Kidney (tissue), 14 donors: Measurements from ENCODE around the gene TEDDM1. TPM values are rescaled to one million over a fixed set of nuclear protein-coding genes. Genes with fewer than 3 reads are reported as not detected.

ENCODE experiments used
- DNase-seq, 5 donors: peaks; one replicate each; pipeline ENCODE4 v3.0.0-alpha.2; 2013 to 2020
- FAIRE-seq: peaks from 2 replicates; lab custom pipeline; 2012; peaks lifted over from hg19 to GRCh38; lab: Jason Lieb, UNC
- H3K27ac ChIP-seq, 2 donors: one replicate each; pipeline ENCODE4 v1.7.0; 2013; ENCODE audit warnings: low read depth in 2 of 2, low read length in 2 of 2, inconsistent platforms in 1 of 2
- H3K27me3 ChIP-seq: one replicate; pipeline ENCODE4 v1.7.1; 2013; ENCODE audit warnings: low read length, inconsistent platforms; ENCODE audit not compliant: control insufficient read depth, insufficient read depth
- H3K36me3 ChIP-seq, 3 donors: one replicate each; pipeline versions ENCODE4 v1.7.0 to v1.7.1; 2013; ENCODE audit warnings: low read length in 3 of 3, control low read depth in 1 of 3, inconsistent platforms in 1 of 3; ENCODE audit not compliant: insufficient read depth in 3 of 3, control insufficient read depth in 2 of 3
- H3K4me1 ChIP-seq, 3 donors: one replicate each; pipeline versions ENCODE4 v1.7.0 to v1.7.1; 2013; ENCODE audit warnings: low read length in 3 of 3, inconsistent platforms in 1 of 3, low read depth in 1 of 3; ENCODE audit not compliant: control insufficient read depth in 2 of 3, insufficient read depth in 2 of 3
- H3K4me3 ChIP-seq, 3 donors: one replicate each; pipeline versions ENCODE4 v1.7.0 to v1.8.1; 2013; ENCODE audit warnings: low read length in 3 of 3, control low read depth in 1 of 3, inconsistent platforms in 1 of 3
- H3K9ac ChIP-seq, 3 donors: one replicate each; pipeline versions ENCODE4 v1.7.0 to v1.7.1; 2013; ENCODE audit warnings: low read length in 3 of 3, control low read depth in 1 of 3, inconsistent platforms in 1 of 3
- H3K9me3 ChIP-seq, 3 donors: one replicate each; pipeline versions ENCODE4 v1.7.0 to v1.7.1; 2013; ENCODE audit warnings: low read length in 3 of 3, control low read depth in 1 of 3, inconsistent platforms in 1 of 3; ENCODE audit not compliant: control insufficient read depth in 2 of 3, insufficient read depth in 1 of 3
- CTCF ChIP-seq: IDR thresholded peaks from 3 replicates; pipeline ENCODE4 v1.5.1; 2012; ENCODE audit warnings: mild to moderate bottlenecking, moderate library complexity, borderline replicate concordance; ENCODE audit not compliant: insufficient read depth; ENCODE audit errors: extremely low read depth
- intact Hi-C: fragments of 100-400 bp; cut with DNase I; formaldehyde crosslinking; loops from one replicate; pipeline ENCODE4 v1.11.1; 2022
- polyA plus RNA-seq: library from polyadenylated mRNA; stranded (reverse); fragments of 350-450 nt; fragmentation: Illumina TruSeq; extraction: RNeasy Lipid Tissue Mini Kit (QIAGEN cat#74804); gene quantifications from one replicate; pipeline ENCODE4 v1.2.3, GENCODE V29; 2014; ENCODE audit warnings: low read depth, low replicate concordance; ENCODE audit not compliant: insufficient read depth
- total RNA-seq: library from RNA; stranded (reverse); fragmentation: NEBNext Ultra II Directional; extraction: Animal tissue kit (Norgen Biotek cat#: 25700); gene quantifications from one replicate; pipeline ENCODE4 v1.2.1, GENCODE V29; 2021
- donor health status: control.
- donor health status: control.
- donor health status: control.
- donor health status: control.
- donor health status: control.
- donor health status: DM: yes; HTN: yes; CAD: no.
- donor health status: Normal renal cell carcinoma (clear cell type).

The TEDDM1 gene
- total and polyA plus RNA-seq, 2 donors from 2014 or later, result not detected

GRCh38 chr1:182446033-182446669, 45.7 kb upstream of the TEDDM1 start:
- Histone ChIP-seq H3K9ac (no peak overlapping the region), H3K9me3 (no peaks in the 10 kb centered on the region), H3K4me1 (no peaks in the 10 kb centered on the region), H3K36me3 (no peaks in the 10 kb centered on the region), H3K4me3 (no peak overlapping the region), H3K27ac (no peak overlapping the region), H3K27me3 (no peaks in the 10 kb centered on the region)
- intact Hi-C loops, result no loop called here
- FAIRE-seq (no peak), DNase-seq (peak in 2 of 5 donors; percentile 27 to 35)
- peak; percentile 46 for TF ChIP-seq CTCF

GRCh38 chr1:182444497-182444896, 44.0 kb upstream of the TEDDM1 start:
- FAIRE-seq (no peak), DNase-seq (no peak)
- Histone ChIP-seq H3K9me3 (no peaks in the 10 kb centered on the region), H3K27me3 (no peaks in the 10 kb centered on the region), H3K27ac (no peak overlapping the region), H3K36me3 (no peaks in the 10 kb centered on the region), H3K9ac (no peak overlapping the region), H3K4me3 (no peak overlapping the region), H3K4me1 (no peaks in the 10 kb centered on the region)
- intact Hi-C loops, result no loop called here
- TF ChIP-seq CTCF, result no peak

- no peaks in the 10 kb centered on the region for H3K27me3 ChIP-seq
- intact Hi-C loops, result no loop called here
- no peak overlapping the region for H3K9ac ChIP-seq
- no peak overlapping the region for H3K27ac ChIP-seq
- FAIRE-seq, result no peak
- DNase-seq, result no peak
- no peaks in the 10 kb centered on the region for H3K4me1 ChIP-seq
- H3K36me3 ChIP-seq, result no peaks in the 10 kb centered on the region
- no peak for TF ChIP-seq CTCF
- H3K9me3 ChIP-seq, result no peaks in the 10 kb centered on the region
- no peak overlapping the region for H3K4me3 ChIP-seq
Observed at GRCh38 chr1:182442333-182442732, 41.9 kb upstream of the TEDDM1 start.

GRCh38 chr1:182441719-182442118, 41.3 kb upstream of the TEDDM1 start:
- Histone ChIP-seq H3K36me3 (no peaks in the 10 kb centered on the region), H3K27me3 (no peaks in the 10 kb centered on the region), H3K9me3 (no peaks in the 10 kb centered on the region), H3K9ac (no peak overlapping the region), H3K4me3 (no peak overlapping the region), H3K4me1 (no peaks in the 10 kb centered on the region), H3K27ac (no peak overlapping the region)
- no peak for DNase-seq
- no peak for FAIRE-seq
- no peak for TF ChIP-seq CTCF
- intact Hi-C loops, result no loop called here
